ENCODE measurements around the gene NR2E3.
"Not testable (repeated sequence)": the region's sequence is repeated elsewhere in the genome, so short reads cannot be mapped to it uniquely, and the experiment has no call there.

Gene NR2E3

GRCh38 chr15:71820127-71820526 lies 9.8 kb downstream of the NR2E3 start:
- DNase-seq = no peak

- DNase-seq = no peak
Observed at GRCh38 chr15:71821547-71822129, 11.3 kb downstream of the NR2E3 start.

- DNase-seq = no peak
Observed at GRCh38 chr15:71822890-71823630, 12.7 kb downstream of the NR2E3 start.

- DNase-seq = no peak
Observed at GRCh38 chr15:71823801-71824200, 13.4 kb downstream of the NR2E3 start.

GRCh38 chr15:71825021-71825730 lies 14.8 kb downstream of the NR2E3 start:
- no peak for DNase-seq

GRCh38 chr15:71826196-71826595 lies 15.8 kb downstream of the NR2E3 start:
- DNase-seq = no peak

GRCh38 chr15:71830981-71831380 lies 20.6 kb downstream of the NR2E3 start:
- no peak for DNase-seq

GRCh38 chr15:71841563-71841962 lies 31.2 kb downstream of the NR2E3 start:
- DNase-seq = no peak

GRCh38 chr15:71844916-71845315 lies 34.6 kb downstream of the NR2E3 start:
- DNase-seq = no peak

- no peak for DNase-seq
Observed at GRCh38 chr15:71853543-71853942, 43.2 kb downstream of the NR2E3 start.

- DNase-seq = not testable (repeated sequence)
Observed at GRCh38 chr15:71858232-71858631, 47.9 kb downstream of the NR2E3 start.

Measured in CD4-positive, alpha-beta T cell treated with Interleukin-6 for 4 hours (primary cell).